MCF 10A (cell line): ENCODE results near the gene PPY. TPM values are rescaled to one million over a fixed set of nuclear protein-coding genes. Genes with fewer than 3 reads are reported as not detected.
"Not testable (repeated sequence)": the region's sequence is repeated elsewhere in the genome, so short reads cannot be mapped to it uniquely, and the experiment has no call there.

Source experiments
- BruUV-seq: library from RNA; stranded (reverse); fragments of 400-500 nt; replicated peaks from 2 replicates; lab custom pipeline; 2021; lab: Mats Ljungman, UMichigan
- CTCF ChIA-PET: fragments of 300-600 bp; sonication (Branson Sonifier 250); formaldehyde crosslinking; extraction: SDS; loops from one replicate; lab custom pipeline; 2021; ENCODE audit warnings: antibody characterized with exemption, inconsistent platforms; lab: Yijun Ruan, JAX
- POLR2A ChIA-PET: fragments of 300-600, 350-650 bp; sonication (Branson Sonifier 250); formaldehyde crosslinking; extraction: SDS; loops from one replicate; lab custom pipeline; 2020; ENCODE audit warnings: antibody characterized with exemption, inconsistent platforms; lab: Yijun Ruan, JAX
- DNase-seq: peaks from one replicate; pipeline ENCODE4 v3.0.0-alpha.2; 2018; ENCODE audit not compliant: unreplicated experiment
- H3K27ac Mint-ChIP-seq: one replicate; pipeline ENCODE4 v1.8.0; 2022; ENCODE audit warnings: mild to moderate bottlenecking, low read depth, mixed read lengths; ENCODE audit not compliant: unreplicated experiment
- H3K27me3 Mint-ChIP-seq: one replicate; pipeline ENCODE4 v1.8.0; 2022; ENCODE audit warnings: mixed read lengths; ENCODE audit not compliant: insufficient read depth, unreplicated experiment
- H3K36me3 Mint-ChIP-seq: one replicate; pipeline ENCODE4 v1.8.0; 2022; ENCODE audit warnings: mild to moderate bottlenecking, moderate library complexity, mixed read lengths; ENCODE audit not compliant: insufficient read depth, unreplicated experiment
- H3K4me1 Mint-ChIP-seq: one replicate; pipeline ENCODE4 v1.8.0; 2022; ENCODE audit warnings: mixed read lengths; ENCODE audit not compliant: insufficient read depth, unreplicated experiment
- H3K4me3 Mint-ChIP-seq: one replicate; pipeline ENCODE4 v1.8.0; 2022; ENCODE audit warnings: mild to moderate bottlenecking, moderate library complexity, mixed read lengths; ENCODE audit not compliant: unreplicated experiment
- H3K9me3 Mint-ChIP-seq: one replicate; pipeline ENCODE4 v1.8.0; 2022; ENCODE audit warnings: mixed read lengths; ENCODE audit not compliant: unreplicated experiment
- intact Hi-C: fragments of 100-400 bp; cut with micrococcal nuclease; formaldehyde crosslinking; loops from 2 replicates; pipeline ENCODE4 v1.14.1; 2022
- total RNA-seq: library from RNA; stranded (reverse); gene quantifications from 2 replicates; pipeline ENCODE4 v1.2.3, GENCODE V29; 2022
- TF ChIP-seq, protein P1 (sequence below): fragments of 200-600 bp; IDR thresholded peaks from one replicate; pipeline ENCODE4 v1.8.0; 2022; ENCODE audit warnings: antibody characterized with exemption, mild to moderate bottlenecking; ENCODE audit not compliant: unreplicated experiment

PPY gene
- total RNA-seq, 1 experiment from 2014 or later: not detected

DNA sequence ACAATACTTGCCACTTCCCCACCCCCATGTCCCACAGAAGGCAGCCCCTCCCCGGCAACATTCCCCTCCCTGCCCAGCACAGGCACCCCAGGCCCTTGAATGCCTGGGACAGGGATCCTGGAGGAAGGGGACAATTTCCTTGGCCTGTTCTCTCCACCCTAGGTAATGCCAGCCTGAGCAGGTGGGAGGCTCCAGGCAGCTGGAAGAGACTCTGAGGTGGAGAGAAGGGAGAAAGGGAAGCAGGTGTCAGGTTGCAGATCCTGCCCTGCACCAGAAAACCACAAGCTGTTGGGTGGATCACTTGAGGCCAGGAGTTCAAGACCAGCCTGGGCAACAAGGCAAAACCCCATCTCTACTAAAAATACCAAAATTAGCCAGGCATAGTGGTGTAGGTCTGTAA is 43.8 kb downstream of the PPY start:
- POLR2A ChIA-PET: interaction anchor here (0.6 kb wide), 1 partner anchor 12 kb away, joined by 3 read pairs; no protein-coding TSS in a partner anchor
- no peaks in the 10 kb centered on the region for H3K36me3 Mint-ChIP-seq

DNA sequence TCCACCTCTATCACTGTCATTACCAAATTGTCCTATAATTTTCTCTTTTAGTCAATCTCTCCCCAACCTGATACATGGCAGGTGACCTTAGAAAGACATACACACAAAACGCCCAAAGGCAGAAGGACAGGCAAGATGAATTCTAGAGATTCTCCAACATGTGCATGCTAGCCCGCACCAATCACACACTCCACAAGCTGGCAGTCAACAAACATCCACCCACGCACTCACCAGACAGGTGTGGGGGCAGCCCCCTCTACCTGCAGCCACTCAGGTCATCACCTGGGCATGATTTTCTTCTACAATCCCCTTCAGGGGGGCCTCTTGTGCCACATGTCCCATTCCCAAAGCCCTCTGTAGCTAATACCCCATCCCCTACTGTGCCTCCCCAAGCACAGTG is 44.4 kb downstream of the PPY start:
- BruUV-seq: no TSS peak
- TF ChIP-seq, protein P1, sequence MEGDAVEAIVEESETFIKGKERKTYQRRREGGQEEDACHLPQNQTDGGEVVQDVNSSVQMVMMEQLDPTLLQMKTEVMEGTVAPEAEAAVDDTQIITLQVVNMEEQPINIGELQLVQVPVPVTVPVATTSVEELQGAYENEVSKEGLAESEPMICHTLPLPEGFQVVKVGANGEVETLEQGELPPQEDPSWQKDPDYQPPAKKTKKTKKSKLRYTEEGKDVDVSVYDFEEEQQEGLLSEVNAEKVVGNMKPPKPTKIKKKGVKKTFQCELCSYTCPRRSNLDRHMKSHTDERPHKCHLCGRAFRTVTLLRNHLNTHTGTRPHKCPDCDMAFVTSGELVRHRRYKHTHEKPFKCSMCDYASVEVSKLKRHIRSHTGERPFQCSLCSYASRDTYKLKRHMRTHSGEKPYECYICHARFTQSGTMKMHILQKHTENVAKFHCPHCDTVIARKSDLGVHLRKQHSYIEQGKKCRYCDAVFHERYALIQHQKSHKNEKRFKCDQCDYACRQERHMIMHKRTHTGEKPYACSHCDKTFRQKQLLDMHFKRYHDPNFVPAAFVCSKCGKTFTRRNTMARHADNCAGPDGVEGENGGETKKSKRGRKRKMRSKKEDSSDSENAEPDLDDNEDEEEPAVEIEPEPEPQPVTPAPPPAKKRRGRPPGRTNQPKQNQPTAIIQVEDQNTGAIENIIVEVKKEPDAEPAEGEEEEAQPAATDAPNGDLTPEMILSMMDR: no peak
- Mint-ChIP-seq H3K27me3 (peaks cover 31% of the 10 kb centered on the region), H3K9me3 (no peaks in the 10 kb centered on the region), H3K4me1 (peaks cover 6% of the 10 kb centered on the region), H3K36me3 (no peaks in the 10 kb centered on the region), H3K4me3 (no peak overlapping the region), H3K27ac (no peak overlapping the region)
- CTCF ChIA-PET: interaction anchor here (0.6 to 12.5 kb wide), 5 partner anchors 12 to 119 kb away, joined by 3 to 87 read pairs (median 3); partner anchors contain the start of genes CD300LG and DUSP3
- POLR2A ChIA-PET: no interaction called here
- DNase-seq: peak; percentile 38
- intact Hi-C loops: no loop called here

More for the DNA sequence above, 43.8 kb downstream of the PPY start:
- Mint-ChIP-seq H3K27me3 (peaks cover 31% of the 10 kb centered on the region), H3K27ac (no peak overlapping the region), H3K9me3 (no peaks in the 10 kb centered on the region), H3K4me1 (peaks cover 6% of the 10 kb centered on the region), H3K4me3 (no peak overlapping the region)
- no peak for DNase-seq
- no TSS peak for BruUV-seq
- CTCF ChIA-PET: interaction anchor here (0.5 to 12.5 kb wide), 5 partner anchors 11 to 120 kb away, joined by 3 to 87 read pairs (median 4); partner anchors contain the start of gene DUSP3
- intact Hi-C loops: no loop called here
- TF ChIP-seq, protein P1: no peak

DNA sequence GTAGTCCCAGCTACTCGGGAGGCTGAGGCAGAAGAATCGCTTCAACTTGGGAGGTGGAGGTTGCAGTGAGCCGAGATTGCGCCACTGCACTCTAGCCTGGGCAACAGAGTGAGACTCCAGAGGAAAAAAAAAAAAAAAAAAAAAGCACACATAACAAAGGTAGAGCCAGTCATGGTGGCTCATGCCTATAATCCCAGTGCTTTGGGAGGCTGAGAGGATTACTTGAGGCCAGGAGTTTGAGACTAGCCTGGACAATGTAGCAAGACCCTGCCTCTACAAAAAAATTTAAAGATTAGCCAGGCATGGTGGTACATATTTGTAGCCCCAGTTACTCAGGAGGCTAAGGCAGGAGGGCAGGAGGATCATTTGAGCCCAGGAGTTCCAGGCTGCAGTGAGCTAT is 47.8 kb downstream of the PPY start:
- H3K9me3 Mint-ChIP-seq, DNase-seq, BruUV-seq, intact Hi-C loops, H3K4me3 Mint-ChIP-seq, H3K27ac Mint-ChIP-seq, H3K4me1 Mint-ChIP-seq, H3K36me3 Mint-ChIP-seq: not testable (repeated sequence)
- H3K27me3 Mint-ChIP-seq: peaks cover 31% of the 10 kb centered on the region
- POLR2A ChIA-PET: interaction anchor here (0.7 kb wide), 1 partner anchor 37 kb away, joined by 4 read pairs; no protein-coding TSS in a partner anchor
- CTCF ChIA-PET: interaction anchor here (0.6 to 12.5 kb wide), 3 partner anchors 9 to 16 kb away, joined by 3 to 87 read pairs (median 5); no protein-coding TSS in a partner anchor

DNA sequence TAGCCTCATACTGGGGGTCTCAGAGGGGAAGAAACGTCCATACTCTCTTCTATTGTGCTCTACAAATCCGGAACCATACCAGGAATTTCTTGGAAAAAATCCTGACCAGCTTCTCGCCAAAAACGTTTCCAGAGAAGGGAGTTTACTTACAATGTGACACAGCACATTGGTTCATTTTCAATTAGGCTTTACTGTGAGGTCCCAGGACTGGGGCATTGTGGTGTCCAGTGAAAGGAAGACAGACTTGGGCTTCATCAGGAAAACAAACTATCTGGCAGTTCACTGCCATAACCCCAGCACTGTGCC is 49.7 kb downstream of the PPY start:
- ChIA-PET POLR2A (no interaction called here), CTCF (interaction anchor here (0.6 to 12.5 kb wide), 4 partner anchors 13 to 151 kb away, joined by 3 to 87 read pairs (median 4); no protein-coding TSS in a partner anchor)
- TF ChIP-seq, protein P1: no peak
- no TSS peak for BruUV-seq
- H3K4me3 Mint-ChIP-seq: no peak overlapping the region
- intact Hi-C loops: no loop called here
- DNase-seq: no peak
- H3K36me3 Mint-ChIP-seq: no peaks in the 10 kb centered on the region
- no peaks in the 10 kb centered on the region for H3K9me3 Mint-ChIP-seq
- peaks cover 39% of the 10 kb centered on the region for H3K27me3 Mint-ChIP-seq
- H3K27ac Mint-ChIP-seq: no peak overlapping the region
- H3K4me1 Mint-ChIP-seq: peaks cover 2% of the 10 kb centered on the region
